ENCODE results near the gene XPO4. TPM values are rescaled to one million over a fixed set of nuclear protein-coding genes. Genes with fewer than 3 reads are reported as not detected.

XPO4 gene
- total and polyA plus RNA-seq, 2 of the 8 experiments (the other 6 are each of a cell fraction or from before 2014, with no cell fraction given), result 11.9 to 33.3 TPM

- no peak for TF ChIP-seq POLR2A (IDR thresholded peaks at IDR 0.05; ENCODE audit: control extremely low read depth in 1 of 2, low read depth in 2 of 2, low read length in 2 of 2)
- no peak for TF ChIP-seq RAD21 (IDR thresholded peaks at IDR 0.05 in 1 of 2, conservative IDR thresholded peaks at IDR 0.05 in 1 of 2; ENCODE audit: low read depth in 2 of 2, low read length in 2 of 2)
Observed at GRCh38 chr13:20815464-20815863, 87.1 kb downstream of the XPO4 start (continued).
